RKO (cell line): ENCODE results near the gene ACOT7.
"Not testable (repeated sequence)": the region's sequence is repeated elsewhere in the genome, so short reads cannot be mapped to it uniquely, and the experiment has no call there.

Experiments
- DNase-seq: peaks from one replicate; pipeline ENCODE4 v3.0.0-alpha.2; 2016; ENCODE audit warnings: low spot score

ACOT7 gene

DNA sequence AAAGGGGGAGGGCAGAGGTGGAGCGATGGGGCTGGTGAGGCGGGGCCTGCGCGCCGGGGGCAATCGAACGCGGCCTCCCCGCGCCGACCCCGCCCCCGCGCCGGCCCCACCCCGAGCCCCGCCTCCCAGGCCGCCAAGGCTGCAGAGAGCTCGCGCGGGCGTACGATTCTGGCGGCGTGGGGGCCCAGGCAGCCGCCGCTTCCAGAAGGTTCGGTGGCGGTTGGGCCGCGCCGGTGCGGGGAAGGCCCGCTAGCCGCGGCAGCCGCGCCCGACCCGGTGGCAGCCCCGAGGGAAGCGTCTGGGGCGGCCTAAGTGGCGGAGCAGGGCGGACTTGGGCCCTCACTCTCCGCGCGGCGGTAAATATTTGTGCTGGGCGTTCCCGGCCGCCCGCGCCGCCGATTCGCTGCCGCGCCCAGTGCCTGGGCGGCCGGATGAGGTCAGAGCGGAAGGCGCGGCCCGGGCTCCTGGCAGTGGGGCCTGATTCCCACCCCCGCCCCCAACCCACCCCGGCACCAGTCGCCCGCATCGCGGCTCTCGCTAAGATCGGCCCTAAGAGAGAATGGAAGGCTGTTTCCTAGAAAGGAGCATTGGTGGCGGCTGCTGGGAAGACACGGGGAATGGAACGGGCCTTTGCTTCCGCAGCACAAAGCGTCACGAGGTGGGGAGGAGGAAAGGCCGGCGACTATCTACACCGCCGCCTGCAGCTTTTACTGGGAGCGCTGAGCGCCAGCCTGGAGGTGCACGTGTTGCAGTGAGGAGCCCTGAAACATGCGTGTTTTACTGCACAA, at the start of gene ACOT7:
TSS of gene ACOT7 (minus strand) at position 368 of the 788 bp plus-strand sequence. CDS start 368 bp downstream, outside the sequence.
- DNase-seq = peak; percentile 89

- no peak for DNase-seq
Measured at GRCh38 chr1:6441586-6441985, 48.0 kb upstream of the ACOT7 start.

DNA sequence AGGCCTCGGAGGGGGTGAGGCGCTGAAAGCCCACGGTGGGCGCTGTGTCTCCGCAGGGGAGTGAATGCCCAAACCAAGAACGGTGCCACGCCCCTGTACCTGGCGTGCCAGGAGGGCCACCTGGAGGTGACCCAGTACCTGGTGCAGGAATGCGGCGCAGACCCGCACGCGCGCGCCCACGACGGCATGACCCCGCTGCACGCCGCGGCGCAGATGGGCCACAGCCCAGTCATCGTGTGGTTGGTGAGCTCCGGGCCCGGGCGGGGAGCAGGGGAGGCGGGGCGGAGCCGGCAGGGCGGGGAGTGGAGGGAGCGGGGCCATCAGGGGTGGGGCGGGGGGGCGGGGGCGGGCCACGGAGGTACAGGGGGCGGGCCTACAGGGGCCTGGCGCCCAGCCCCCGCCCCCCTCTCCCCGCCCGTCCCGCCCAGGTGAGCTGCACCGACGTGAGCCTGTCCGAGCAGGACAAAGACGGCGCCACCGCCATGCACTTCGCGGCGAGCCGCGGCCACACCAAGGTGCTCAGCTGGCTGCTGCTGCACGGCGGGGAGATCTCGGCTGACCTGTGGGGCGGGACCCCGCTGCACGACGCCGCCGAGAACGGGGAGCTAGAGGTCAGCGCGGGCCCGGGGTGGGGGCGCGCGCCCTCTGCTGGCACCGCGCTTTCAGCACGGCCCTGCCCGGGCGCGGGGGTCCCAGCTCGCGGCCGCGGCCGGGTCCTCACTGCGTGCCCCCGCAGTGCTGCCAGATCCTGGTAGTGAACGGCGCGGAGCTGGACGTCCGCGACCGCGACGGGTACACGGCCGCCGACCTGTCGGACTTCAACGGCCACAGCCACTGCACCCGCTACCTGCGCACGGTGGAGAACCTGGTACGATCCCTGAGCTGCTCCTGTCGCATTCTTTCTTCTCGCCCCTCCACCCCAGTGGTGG, 46.9 kb upstream of the ACOT7 start:
- DNase-seq = peak; percentile 23

DNA sequence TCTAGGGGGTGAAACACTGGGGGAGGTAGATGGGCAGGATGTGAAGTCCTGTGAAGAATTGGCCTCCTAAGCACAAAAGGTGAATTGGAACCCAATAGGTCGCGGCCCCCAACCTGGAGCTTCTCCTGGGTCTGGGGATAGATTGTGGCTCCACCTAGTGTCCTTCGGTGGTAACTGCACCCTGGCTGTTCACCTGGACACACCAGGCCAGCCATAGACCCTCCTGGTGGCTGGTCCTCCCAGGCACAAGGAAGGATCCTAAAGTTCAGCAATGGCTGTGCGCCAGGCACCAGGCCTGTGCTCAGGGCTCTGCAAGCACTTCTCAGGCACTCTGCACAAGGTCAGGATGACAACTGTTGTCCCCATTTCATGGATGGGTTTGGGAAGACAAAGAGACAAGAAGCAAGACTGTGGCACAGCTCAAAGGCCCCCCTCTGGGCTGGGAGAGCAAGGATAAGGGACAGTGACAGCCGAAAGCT, 44.5 kb upstream of the ACOT7 start:
- peak; percentile 53 for DNase-seq

DNA sequence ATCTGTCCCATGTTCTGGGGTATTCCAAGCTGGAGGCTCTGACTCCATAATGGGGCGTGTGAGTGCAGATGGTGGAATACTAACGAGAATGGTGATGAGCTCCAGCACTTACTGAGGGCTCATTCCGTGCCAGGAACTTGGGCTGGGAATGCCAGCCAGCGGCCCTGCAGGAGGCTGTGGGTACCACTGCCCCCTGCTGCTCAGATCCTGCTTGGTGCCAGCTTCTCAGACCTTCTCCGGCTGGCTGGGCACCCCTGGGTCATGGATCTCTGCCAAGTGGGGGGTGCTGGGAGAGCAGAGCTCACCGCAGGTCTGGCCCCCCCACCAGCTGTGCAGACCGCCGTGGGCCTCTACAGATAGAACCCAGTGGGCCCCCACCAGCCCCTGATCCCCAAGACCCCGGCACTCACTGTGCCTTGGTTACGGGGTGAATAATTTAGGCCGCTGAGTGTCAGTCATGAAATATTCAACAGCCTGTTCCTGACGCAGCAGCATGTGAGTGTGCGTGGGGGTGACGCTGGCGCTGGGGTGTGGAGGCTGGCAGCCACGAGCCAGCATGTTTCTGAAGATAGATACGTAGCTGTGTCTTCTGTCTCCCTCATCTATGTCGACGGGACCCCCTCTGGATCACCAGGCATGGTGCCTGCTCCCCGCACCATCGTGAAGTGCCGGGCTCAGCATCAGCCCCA, 43.6 kb upstream of the ACOT7 start:
- peak; percentile 41 for DNase-seq

DNA sequence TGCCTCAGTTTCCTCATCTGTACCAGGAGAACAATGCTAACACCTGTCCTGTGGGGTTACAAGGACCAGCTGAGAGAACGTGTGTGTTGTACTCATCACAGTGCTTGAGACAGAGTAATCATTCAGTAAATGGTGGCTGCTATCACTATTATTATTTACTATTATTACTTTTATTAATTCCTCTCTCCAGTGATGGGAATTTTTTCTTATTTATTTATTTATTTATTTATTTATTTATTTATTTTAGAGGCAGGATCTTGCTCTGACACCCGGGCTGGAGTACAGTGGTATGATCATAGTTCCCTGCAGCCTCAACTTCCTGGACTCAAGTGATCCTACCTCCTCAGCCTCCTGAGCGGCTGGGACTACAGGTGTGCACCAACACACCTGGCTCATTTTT, 42.7 kb upstream of the ACOT7 start:
- DNase-seq = not testable (repeated sequence)

DNA sequence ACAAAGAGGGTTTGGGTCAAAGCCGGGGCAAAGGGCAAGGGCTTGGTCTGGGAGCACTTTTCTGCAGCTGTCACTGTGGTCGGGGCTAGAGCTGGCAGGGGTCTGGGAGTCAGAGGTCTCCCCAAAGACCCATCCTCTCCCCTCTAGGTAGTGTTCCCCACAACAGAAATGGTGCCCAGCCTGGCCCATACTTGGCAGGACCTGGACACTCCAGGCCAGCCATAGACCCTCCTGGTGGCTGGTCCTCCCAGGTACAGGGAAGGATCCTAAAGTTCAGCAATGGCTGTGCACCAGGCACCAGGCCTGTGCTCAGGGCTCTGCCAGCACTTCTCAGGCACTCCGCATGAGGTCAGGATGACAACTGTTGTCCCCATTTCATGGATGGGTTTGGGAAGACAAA, 42.0 kb upstream of the ACOT7 start:
- DNase-seq = no peak

DNA sequence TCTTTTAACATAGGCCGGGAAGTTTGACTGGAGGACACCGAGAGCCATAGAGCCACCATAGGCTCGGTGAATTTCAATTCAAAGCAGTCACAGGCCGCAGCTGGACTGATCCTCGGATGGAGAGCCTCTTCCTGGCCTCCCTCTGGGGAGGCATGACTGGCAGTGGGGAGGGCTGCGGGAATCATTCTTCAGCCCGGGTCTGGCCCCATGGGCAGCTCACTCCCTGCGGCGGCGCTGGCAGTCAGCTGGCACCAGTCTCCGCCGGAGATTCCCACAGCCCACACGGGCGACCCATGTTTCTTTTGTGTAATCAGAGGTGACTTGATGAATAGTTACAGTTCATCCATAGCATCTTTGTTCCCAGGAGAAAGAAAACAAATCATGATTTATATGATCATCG, 41.6 kb upstream of the ACOT7 start:
- DNase-seq = no peak

DNA sequence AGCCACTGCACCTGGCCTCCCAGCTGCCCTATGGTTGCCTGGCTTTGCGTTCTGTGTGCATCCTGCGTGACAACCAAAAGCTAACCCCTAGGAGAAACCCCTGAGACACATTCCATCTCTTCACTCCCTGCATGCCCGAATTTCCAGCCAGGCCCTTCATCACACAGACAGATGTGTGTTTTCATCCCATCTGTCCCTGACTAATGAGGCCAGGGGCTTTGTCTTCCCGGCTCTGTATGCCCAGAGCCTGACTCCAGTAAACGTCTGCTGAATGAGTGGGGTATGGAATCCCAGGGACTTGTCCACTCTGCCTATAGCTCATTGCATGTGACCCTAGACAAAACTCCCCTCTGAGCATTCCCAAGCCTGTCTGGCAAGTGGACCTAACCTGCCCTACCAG, 40.6 kb upstream of the ACOT7 start:
- DNase-seq = no peak

DNA sequence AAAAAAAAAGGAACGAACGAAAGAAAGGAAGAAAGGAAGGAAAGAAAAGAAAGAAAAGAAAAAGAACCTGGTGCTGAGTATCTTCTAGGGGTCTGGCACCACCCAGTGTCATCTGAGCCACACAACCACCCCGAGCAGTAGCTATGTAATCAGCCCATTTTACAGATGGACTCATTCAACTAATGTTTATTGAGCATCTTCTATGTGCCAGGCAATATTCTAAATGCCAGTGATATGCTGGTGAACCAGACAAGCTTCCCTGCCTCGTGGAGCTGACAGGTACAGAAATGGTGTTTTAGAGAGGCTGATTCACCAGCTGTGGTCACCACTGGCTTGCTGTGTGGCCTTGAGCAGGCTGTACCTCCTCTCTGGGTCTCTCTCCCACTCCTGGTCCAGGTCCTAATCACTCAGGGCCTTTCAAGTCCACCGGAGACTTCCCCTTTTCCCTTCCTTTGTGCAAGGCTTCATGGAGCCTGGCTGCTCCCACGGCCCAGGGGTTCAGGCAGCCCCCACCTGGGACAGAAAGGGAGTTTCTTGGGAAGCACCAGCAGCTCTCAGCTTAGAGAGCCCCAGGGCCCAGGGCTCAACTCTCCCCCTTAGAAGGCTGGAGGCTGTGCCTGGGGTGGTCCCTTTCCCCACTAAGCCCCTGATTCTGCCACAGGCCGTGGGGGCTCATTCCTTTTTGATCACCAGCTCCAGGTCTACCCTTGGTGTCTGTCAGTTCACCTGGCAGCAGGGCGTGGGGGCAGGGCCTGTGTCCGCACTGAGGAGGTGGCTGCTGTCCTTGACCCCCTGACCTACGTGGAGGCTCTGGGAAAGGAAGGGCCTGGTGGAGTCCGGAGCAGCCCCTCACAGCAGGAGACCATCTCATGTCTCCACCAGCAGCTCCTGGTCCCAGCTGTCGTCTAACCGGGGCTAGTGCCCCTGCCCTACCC, 38.3 kb upstream of the ACOT7 start:
- not testable (repeated sequence) for DNase-seq

- not testable (repeated sequence) for DNase-seq
Measured at GRCh38 chr1:6429660-6430411, 36.3 kb upstream of the ACOT7 start.

- not testable (repeated sequence) for DNase-seq
Measured at GRCh38 chr1:6428453-6428852, 34.9 kb upstream of the ACOT7 start.

DNA sequence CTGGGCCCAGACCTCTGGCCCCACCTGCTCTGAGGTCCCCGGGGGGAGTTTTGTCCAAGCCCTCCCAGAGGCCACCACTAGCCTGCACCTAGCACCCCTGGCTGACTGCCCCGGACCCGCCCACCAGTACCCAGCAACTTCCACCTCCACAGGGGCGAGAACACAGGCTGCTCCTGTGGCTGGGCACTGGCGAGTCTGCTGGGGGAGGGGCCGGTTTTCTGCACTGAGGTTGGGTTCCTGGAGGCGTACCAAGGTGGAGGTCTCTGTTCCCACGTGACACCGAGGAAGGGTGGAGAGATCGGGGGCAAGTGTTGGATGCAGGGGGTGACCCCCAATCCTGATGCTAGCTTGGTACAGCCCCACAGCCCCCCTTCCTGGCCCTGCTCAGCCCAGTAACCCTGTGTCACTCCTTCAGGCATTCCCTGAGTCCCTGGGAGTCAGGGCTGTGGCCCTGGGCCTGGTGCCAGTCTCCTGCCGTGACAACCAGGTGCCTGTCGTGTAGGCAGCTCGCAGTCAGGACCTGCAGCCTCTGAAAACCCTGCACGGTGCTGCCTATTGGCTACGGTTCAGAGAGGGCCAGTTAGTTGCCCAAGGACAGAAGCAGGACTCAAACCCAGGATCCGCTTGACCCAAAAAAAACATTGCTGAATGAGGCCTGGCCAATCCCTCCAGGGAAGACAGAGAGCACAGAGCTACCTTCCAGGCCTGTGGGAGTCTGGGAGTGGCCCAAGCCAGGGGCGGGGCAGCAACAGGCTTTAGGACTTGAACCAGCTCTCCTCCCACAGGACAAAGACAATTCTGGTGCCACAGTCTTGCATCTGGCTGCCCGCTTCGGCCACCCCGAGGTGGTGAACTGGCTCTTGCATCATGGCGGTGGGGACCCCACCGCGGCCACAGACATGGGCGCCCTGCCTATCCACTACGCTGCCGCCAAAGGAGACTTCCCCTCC, 34.1 kb upstream of the ACOT7 start:
- DNase-seq = no peak

GRCh38 chr1:6426972-6427350, 33.4 kb upstream of the ACOT7 start:
- DNase-seq = no peak

DNA sequence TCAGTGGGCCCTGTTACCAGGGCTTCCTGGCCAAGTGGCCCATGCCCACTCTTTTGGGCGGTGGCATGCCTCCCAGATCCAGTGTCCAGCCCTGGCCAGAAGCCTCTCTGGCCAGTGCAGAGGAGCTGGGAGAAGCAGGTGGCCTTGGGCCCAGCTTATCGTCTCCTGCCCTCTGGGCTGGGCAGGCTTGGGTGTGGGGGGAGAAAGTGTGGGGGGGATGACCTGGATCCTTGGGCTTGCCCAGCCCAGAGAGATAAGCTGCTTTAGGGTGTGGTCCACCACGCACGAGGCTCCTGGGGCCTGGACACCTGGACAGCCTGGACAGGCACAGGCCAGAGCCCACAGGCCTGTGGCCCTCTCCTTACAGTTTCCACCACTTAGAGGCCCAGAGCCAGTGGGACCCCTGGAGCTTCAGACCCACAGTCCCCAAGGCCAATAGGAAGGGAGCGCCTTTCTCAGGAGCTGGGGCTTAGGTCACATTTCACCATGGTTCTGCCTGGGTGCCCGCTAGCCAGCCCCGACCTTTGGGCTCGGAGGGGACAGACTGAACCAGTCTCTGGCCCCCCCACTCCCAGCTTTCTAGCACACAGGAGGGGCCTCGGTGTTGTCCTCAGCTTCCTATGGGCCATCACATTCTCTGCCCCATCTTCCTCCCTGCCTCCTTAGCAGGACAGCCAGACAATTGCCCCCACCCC, 32.9 kb upstream of the ACOT7 start:
- no peak for DNase-seq

DNA sequence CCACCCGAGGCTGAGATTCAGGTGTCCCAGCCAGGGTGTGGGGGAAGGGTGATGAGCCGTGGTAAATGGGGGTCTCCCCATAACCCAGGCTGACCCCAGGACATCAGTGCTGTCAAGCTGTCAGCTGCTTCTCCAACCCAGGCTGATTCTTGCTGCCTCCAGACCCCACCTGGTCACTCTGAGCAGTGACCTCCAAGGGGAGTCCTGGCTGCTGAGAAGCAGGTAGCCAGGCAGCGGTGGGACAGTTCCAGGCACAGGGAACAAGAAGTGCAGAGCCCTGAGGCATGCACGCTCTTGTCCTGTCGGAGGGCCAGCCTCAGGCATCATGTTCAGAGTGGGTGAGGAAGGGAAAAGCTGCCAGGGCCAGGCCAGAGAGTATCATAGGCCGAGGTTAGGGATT, 32.1 kb upstream of the ACOT7 start:
- no peak for DNase-seq

DNA sequence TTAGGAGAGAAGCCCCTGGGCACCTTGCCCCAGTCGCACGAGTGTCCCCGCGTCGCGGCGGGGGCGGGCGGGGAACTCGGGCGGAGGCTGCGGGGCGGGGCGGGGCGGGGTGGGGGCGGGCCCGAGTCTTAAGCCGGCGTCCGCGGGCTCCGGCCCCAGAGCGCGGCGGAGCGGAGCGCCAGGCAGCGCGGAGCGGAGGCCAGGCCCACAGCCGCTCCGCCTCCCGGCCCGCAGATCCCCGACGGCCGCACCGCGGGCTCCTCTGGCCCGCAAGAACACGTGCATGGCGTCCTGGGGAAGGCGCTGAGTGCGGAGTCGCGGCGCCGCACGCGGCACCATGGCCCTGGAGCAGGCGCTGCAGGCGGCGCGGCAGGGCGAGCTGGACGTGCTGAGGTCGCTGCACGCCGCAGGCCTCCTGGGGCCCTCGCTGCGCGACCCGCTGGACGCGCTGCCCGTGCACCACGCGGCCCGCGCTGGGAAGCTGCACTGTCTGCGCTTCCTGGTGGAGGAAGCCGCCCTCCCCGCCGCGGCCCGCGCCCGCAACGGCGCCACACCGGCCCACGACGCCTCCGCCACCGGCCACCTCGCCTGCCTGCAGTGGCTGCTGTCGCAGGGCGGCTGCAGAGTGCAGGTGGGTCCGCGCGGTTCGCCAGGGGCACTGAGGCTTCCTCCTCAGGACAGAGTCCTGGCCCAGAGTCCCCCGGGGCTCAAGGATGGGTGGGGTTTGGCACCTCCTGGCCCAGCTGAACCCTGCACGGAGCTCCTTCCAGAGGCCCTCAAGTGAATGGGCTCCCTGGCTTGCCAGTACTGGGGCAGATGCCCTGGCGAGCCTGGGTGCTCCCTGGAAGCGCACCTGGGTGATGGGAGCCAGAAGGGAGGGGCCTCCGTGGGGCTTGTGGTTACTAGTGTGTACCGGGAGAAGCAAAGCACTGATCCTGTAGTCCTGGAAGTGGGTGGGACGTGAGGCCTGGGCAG, 31.3 kb upstream of the ACOT7 start, which contains the start of gene ESPN:
TSS of gene ESPN (plus strand) at position 158 of the 975 bp plus-strand sequence. CDS start at position 338, 180 bp downstream.
- DNase-seq = no peak
